ENCODE data around the gene CTRB2.
"Not testable (repeated sequence)": the region's sequence is repeated elsewhere in the genome, so short reads cannot be mapped to it uniquely, and the experiment has no call there.

DNA sequence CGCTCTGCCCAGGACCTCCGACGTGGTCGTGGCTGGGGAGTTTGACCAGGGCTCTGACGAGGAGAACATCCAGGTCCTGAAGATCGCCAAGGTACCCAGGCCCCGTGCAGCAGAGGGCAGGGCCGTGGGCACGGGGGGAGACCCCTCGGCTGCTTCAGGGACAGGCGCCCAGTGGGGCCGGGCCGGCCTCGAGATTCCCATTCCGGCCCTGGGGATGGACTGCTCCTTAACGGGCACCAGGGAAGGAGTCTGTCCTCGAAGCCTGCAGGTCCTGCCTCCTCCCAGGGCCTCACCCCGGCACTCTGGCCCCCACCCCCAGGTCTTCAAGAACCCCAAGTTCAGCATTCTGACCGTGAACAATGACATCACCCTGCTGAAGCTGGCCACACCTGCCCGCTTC, 16.2 kb upstream of the CTRB2 start:
- not testable (repeated sequence) for TF ChIP-seq CTCF (conservative IDR thresholded peaks at IDR 0.05 in 1 of 2, IDR thresholded peaks at IDR 0.05 in 1 of 2; ENCODE audit: extremely low read depth in 1 of 2, insufficient read depth in 1 of 2, low read depth in 1 of 2, low read length in 2 of 2); EZH2 (IDR thresholded peaks at IDR 0.05; ENCODE audit: borderline replicate concordance, low read length)
